HG02885 (cell line): ENCODE measurements around the gene SEC16A.
"Not testable (repeated sequence)": the region's sequence is repeated elsewhere in the genome, so short reads cannot be mapped to it uniquely, and the experiment has no call there.

Source experiments
- ATAC-seq: cut with Tn5 transposase; IDR thresholded peaks from one replicate; pipeline ENCODE4 v1.9.1; 2021; ENCODE audit warnings: mild to moderate bottlenecking; ENCODE audit not compliant: unreplicated experiment, poor library complexity

The SEC16A gene

DNA sequence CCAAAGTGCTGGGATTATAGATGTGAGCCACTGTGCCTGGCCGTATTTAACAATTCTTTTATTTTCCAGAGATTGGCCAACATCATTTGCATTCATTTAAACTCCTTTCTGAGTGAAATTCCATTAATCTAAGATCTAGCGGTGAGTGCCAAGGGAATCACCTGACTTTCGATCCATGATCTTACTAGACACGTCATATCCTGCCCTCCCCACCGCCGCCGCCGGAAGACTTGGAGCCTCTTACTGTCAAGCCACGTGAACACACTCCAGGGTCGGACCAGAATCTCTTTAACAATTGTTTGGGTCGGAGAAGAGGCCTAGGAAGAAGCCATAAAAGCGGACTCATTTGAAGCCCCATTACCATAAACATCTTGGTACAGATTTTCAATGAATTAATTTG is 56.1 kb downstream of the SEC16A start:
- ATAC-seq, result no peak

DNA sequence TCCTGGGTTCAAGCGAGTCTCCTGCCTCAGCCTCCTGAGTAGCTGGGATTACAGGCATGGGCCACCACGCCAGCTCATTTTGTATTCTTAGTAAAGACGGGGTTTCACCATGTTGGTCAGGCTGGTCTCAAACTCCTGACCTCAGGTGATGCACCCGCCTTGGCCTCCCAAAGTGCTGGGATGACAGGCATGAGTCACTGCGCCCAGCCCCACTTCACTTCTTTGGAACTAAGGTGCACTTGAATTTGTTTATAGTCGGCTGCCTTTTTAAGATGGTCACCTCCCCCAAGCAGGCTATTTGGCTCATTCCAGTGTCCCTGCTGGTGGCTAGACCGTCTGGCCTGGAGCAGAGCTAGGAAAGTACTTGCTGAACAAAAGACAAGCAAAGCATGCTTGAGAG is 57.5 kb downstream of the SEC16A start:
- not testable (repeated sequence) for ATAC-seq

DNA sequence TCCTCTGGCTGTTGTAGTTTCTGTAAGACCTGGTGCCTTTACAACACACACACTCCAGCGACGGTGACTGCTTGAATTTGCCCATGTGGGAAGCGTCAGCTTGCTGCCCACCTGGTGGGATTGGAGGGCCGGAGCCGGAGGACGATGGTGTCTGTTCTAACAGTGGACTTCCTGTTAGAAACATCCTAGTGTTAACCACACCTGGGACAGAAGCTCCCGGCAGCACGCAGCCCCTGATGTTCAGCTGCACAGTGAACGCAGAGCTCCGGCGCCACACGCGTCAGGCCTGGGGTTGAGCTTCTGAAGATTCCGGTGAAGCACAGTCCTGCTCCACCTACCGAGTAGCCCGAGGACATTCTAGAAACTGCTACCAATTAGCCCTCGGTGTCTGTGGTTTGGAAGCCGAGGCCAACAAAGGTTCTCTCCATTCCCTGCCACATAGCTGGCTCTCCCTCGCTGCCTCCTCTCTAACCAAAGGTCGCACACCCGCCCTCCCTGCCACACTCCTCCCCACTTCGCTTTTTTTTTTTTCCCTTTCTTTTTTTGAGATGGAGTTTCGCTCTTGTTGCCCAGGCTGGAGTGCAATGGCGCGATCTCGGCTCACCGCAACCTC is 58.0 kb downstream of the SEC16A start:
- ATAC-seq, result no peak

DNA sequence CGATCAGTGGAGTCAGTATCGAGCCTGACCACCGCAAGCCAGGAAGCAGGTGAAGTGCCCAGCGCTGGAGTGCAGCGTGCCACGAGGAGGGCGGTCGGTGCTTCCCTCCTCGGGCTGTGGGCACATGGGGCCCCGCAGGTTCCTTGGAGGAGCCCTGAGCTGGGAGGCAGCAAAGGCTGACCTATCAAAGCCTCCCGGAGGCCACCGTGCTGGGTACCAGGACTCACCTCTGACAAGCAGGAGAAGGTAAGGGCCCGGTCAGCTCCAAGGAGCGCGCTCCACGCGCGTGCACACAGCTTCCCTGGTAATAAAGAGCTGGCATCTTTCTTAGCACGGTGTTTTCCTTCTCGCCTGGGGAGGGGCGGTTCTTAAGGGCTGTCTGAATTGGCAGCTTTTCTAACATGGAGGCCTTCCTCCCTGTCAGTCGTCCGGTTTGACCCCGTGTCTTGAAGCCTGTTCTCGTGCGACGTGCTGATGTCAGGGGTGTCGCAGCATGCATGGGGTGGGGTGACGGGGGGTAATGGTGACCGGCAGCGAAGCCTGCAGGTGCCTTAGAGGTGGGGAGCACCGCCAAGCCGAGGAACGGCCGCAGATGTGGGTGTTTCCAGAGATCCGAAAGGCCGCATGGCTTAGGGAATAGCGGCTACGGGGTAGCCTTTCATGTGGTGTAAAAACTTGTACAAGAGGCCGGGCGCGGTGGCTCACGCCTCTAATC is 59.3 kb downstream of the SEC16A start:
- ATAC-seq, result no peak

DNA sequence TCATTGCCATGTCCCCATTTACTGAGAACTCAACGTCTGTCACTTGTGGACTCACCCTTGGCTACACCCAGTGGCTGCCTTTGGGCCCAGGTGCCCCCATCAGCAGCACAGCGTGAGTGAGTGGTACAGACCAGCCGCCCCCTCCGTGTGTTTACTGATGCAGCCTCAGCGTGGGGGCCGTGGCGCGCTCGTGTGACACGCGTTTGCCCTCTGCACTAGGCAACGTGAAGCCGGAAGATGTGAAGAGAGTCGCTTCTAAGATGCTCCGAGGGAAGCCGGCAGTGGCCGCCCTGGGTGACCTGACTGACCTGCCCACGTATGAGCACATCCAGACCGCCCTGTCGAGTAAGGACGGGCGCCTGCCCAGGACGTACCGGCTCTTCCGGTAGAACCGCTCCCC is 60.0 kb downstream of the SEC16A start:
- ATAC-seq, result no peak

DNA sequence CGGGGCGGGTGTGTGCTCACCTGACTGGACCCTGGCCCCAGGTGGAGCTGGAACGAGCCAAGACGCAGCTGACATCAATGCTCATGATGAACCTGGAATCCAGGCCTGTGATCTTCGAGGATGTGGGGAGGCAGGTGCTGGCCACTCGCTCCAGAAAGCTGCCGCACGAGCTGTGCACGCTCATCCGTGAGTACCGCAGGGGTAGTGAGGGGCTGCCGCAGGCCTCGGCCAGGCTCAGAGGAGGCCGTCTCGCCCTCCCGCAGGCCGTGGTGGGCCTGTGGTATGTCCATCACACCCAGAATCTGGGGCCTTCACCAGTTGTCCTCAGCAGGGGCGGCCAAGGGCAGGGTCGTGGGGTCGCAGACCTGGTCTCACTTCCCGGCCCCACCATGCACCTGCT is 61.0 kb downstream of the SEC16A start:
- ATAC-seq, result no peak

DNA sequence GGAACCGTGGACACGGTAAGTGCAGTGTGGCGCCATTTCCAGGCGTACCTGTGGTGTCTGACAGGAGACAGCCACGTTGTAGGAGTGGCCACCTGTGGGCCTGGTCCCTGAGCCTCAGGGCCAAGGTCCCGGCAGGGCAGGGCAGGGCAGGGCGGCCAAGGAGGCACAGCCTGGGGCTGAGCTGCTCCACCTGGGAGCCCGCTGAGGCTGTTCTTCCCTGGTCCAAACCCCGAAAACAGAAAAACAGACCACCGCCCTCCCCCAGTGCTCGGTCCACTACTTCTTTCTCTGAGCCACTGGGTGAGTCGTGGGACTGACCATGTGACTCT is 63.8 kb downstream of the SEC16A start:
- ATAC-seq, result no peak

DNA sequence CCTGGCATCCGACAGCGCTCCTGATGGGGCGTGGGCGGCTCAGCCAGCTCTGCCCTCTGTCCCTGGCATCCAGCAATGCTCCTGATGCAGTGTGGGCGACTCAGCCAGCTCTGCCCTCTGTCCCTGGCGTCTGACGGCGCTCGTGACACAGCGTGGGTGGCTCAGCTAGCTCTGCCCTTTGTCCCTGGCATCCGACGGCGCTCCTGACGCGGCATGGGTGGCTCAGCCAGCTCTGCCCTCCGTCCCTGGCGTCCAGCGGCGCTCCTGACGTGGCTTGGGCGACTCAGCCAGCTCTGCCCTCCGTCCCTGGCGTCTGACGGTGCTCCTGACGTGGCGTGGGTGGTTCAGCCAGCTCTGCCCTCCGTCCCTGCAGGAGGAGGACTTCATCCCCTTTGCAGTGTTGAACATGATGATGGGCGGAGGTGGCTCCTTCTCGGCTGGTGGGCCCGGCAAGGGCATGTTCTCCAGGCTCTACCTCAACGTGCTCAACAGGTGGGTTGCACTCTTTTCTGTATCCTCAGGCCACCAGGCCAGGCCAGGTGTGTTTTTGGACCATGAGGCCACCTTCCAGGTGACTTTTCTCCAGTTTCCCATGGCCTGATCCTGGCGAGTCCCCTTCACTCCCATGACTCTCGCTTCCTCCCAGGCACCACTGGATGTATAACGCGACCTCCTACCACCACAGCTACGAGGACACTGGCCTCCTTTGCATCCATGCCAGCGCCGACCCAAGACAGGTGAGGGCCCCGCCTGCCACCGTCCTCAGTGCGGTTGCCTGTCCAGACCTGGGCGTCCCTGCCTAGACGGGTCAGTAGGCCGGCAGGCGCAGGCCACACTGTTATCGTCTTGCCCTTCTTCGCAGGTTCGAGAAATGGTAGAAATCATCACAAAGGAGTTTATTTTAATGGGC is 64.4 kb downstream of the SEC16A start:
- ATAC-seq, result no peak

DNA sequence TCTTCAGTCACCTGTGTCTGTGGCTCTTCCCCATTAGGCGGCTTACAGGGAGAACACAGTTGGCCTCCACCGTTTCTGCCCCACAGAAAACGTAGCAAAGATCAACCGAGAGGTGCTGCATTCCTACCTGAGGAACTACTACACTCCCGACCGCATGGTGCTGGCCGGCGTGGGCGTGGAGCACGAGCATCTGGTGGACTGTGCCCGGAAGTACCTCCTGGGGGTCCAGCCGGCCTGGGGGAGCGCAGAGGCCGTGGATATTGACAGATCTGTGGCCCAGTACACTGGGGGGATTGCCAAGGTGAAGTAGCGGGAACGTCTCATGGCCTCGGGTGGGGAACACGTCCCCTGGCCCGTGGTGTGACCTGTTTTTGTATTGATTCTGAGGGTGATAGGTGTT is 65.9 kb downstream of the SEC16A start:
- ATAC-seq, result no peak

DNA sequence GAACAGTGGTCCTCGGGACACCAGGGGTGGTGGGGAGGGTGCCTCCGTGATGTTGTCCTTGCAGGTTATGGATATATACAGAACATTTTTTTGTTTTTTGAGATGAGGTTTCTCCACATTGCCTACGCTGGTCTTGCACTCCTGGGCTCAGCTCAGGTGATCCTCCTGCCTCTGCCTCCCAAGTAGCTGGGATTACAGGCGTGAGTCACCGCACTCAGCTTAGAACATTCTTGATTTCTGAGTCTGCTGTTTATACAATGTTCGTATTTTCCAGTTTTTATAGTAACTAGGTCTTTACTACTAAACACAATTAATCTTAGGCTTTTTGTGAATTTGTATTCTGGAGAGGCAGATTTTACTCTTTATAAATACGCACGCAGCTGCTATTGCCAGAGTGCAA is 66.4 kb downstream of the SEC16A start:
- no peak for ATAC-seq

DNA sequence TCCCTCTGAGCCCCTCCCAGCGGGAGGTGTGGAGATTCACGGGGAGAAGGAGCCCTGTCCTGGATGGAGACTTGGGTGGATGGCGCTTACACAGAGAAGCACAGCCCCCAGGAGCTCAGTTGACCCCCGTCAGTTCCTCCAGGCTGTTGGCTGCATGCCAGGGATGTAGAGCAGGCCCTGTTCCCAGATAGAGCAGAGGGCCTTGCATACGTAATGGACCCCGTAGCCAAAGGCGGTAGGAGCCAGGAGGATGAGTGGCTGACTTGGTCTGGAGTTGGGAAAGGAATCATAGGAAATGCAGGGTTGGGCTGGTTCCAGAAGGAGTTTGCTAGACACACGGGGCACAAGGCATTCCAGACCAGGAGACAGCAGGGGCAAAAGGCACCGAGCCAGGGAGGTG is 69.9 kb downstream of the SEC16A start:
- ATAC-seq, result no peak

DNA sequence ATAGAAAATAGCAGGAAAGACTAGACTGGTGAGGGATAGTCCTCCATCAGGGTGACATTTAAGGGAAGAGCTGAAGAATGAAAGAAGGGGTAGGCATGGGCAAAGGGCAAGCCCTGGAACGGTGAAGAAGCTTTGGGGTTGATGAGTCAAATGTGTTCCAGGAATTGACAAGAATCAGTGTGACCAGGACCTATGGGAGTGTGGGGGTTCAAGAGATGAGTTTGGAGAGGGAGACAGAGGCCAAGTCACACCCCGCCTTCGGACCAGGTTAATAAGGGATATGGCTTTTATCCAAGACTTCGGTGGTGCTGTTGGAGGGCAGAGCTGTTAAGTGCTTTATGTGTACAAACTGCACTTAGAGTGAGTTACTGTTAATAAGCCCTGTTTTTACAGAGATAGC is 71.5 kb downstream of the SEC16A start:
- ATAC-seq, result no peak

DNA sequence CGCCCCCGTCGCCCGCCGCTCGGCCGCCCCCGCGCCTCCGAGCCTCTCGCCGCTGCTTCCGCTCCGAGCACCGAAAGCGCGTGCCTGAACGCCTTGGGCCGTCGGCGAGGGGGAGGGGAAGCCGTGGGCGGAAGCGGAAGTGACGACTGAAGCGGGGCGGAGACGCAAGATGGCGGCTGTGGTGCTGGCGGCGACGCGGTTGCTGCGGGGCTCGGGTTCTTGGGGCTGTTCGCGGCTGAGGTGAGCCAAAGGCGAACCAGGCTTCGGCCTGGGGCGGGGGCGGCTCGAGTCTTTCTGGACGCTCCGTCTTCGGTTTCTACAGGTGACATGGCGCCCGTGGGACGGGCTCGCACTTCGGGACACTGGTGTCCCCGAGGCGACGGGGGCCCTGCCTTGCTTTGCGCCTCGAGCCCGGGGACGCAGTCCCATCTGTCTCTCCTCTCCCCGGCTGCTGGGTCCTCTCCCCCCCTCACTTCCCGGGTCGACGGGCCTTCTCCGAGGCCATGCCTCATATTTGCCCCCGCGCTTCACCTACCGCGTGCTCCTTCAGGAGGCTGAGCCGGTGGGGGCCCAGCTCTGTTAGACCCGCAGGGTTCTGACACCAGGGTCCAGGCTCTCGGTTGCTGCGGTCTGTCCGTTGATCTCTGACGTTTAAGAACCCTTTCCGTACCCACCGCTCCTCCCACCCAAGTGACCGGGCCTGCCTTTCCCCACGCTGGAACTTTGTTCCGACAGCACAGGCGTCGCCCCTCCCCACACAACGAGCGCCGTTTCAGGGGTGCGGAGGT is 72.1 kb downstream of the SEC16A start, which contains the start of the genes ENTR1 and PMPCA:
TSS of gene ENTR1 (minus strand) at position 115 of the 788 bp plus-strand sequence. CDS start 217 bp downstream, outside the sequence.
TSS of gene PMPCA (plus strand) at position 159 of the 788 bp plus-strand sequence. CDS start at position 170, 11 bp downstream.
- ATAC-seq, result peak; percentile 90

DNA sequence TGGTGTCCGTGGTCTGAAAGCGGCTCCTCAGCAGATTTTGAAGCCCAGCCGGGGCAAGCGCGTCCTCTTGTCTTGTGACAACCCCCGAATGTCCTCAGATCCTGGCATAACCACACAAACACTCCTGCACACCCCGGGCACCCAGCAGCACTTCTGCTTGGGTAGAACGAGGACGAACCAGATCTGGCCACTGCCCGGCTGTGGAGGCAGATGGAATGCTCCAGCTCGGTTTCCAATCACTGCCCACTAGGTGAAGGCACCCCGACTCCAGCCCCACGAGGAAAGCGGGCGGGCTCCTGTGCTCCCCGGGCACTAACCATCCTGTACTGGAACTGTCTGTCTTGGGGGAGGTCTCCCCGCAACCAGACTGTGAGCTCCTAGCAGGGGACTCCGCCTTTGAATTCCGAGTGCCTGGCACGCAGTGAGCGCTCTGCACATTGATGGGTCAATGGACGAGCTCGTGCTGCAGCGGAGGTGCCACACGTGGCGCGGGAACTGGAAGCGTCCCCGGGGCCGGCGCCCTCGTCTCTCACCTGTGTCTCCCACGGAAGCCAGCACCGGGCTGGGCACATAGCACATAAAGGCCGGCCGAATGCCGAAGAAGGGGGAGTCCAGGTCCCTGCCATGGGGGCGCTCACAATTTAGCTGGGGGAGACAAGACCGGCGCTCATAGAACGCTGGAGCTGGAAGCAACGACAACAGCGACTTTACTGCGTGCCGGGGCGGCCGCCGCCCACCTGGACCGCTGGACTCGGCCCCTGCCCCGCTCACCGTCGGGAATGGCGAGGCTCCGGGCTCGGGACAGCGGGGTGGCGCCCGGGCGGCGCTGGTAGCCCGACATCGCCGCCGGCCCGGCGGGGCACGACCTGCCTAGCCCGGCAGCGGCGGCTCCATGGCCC is 73.0 kb downstream of the SEC16A start:
- peak; percentile 29 for ATAC-seq

DNA sequence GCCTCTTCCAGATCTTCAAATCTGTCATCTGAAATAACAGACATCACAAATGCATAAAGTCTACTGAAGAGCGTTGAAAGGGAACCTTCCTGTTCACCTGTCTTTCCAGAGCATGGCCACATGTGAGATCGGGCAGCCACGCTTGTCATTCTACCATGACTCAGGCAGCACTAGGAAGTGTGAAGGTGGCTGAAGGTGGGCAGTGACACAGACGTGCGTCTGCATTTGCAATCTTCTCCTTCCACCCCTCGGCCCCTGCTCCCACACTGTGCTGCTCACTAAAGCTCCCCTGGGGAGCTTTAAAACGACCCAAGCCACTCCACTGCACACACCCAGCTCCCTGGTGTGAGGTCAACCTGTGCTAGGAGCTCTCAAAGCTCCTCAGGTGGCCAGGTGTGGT is 74.9 kb downstream of the SEC16A start:
- no peak for ATAC-seq

DNA sequence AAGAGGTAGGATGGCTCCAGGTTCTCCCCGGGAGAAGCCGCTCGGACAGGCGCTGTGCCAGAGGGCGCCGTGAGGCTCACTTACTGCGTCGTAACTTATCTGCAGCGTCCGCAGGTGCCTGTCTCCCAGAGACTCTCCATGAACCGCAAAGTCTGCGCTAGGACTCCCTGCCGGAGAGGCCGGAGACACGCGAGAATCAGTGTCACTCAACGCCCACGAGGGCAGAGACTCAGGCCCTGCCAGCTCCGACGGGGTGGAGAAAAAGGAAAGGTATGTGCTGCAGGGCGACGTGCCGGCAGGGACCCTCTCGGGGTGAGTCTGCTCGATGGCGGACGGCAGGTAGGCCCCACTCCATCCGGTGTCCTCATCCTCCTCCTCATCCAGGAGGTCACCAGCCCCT is 75.8 kb downstream of the SEC16A start:
- ATAC-seq, result not testable (repeated sequence)

DNA sequence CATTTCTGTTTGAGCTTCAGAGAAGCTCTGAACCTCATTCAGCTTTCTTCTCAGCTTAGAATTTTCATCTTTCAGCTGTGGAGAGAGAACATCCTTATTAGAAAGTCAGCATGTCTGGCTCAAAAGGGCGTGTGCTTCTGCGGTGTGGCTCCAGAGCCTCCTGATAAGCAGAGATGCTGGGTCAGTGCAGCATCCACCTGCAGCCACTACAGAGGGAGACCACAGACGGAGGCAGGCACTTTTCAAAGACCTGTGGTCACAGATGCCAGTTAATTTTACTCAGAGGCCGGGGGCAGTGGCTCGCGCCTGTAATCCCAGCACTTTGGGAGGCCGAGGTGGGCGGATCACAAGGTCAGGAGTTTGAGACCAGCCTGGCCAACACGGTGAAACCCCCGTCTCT is 76.9 kb downstream of the SEC16A start:
- ATAC-seq, result not testable (repeated sequence)

DNA sequence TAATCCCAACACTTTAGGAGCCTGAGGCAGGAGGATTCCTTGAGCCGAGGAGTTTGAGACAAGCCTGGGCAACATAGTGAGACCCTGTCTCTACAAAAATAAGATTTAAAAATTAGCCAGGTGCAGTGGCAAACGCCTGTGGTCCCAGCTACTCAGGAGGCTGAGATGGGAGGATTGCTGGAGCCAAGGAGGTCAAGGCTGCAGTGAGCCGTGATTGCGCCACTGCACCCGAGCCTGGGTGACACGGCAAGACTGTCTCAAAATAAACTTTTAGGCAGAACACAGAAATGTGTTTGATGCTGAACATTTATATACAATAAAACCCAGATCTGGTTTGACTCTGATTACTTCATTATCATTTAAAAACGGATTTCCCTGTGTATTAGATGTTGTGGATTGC is 77.4 kb downstream of the SEC16A start:
- ATAC-seq, result no peak

DNA sequence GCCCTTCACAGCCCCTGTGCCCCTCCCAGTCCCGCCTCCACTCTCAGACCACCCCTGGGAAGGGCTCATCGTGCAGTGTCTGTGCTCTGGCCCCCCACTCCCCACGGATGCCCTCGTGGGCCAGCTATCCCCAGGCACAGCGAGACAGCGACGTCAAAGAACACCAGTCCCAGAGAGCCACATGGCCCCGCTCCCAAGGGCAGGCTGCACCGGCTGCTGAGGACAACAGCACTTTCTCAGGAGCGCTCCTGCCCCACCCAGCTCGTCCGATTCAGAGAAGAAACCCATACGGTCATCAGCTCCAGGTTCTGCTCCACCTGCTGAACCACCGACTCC is 78.1 kb downstream of the SEC16A start:
- ATAC-seq, result no peak
